H1 (cell line): ENCODE data around the gene CNOT10. TPM values are rescaled to one million over a fixed set of nuclear protein-coding genes. Genes with fewer than 3 reads are reported as not detected.
"Not testable (repeated sequence)": the region's sequence is repeated elsewhere in the genome, so short reads cannot be mapped to it uniquely, and the experiment has no call there.

Experiments used
- CTCF ChIA-PET: fragments of 300-600 bp; sonication (Branson Sonifier 250); formaldehyde crosslinking; loops from one replicate; lab custom pipeline; 2021; ENCODE audit not compliant: partially characterized antibody; lab: Charles Lee
- POLR2A ChIA-PET: fragments of 300-600 bp; sonication (Branson Sonifier 250); formaldehyde crosslinking; loops from one replicate; lab custom pipeline; 2021; ENCODE audit warnings: inconsistent platforms; ENCODE audit not compliant: partially characterized antibody; lab: Charles Lee
- DNase-seq, 2 experiments: peaks; one replicate each; pipeline versions ENCODE4 v3.0.0 to v3.0.0-alpha.2; 2010 to 2022; ENCODE audit warnings: low spot score in 2 of 2, low read depth in 1 of 2, mixed read lengths in 1 of 2
- FAIRE-seq: peaks from 2 replicates; lab custom pipeline; 2011; peaks lifted over from hg19 to GRCh38; lab: Jason Lieb, UNC
- H2AFZ ChIP-seq: 2 replicates; pipeline ENCODE4 v1.8.1; 2012; ENCODE audit warnings: low read length, inconsistent platforms
- H2AK5ac ChIP-seq: 2 replicates; pipeline ENCODE4 v1.6.1; 2013; ENCODE audit warnings: low read depth, low read length
- H2BK120ac ChIP-seq: replicated peaks from 2 replicates; pipeline ENCODE3; 2013; ENCODE audit warnings: low read depth, low read length, inconsistent platforms
- H2BK12ac ChIP-seq: 2 replicates; pipeline ENCODE4 v1.6.1; 2013; ENCODE audit warnings: low read depth, low read length
- H2BK15ac ChIP-seq: 2 replicates; pipeline ENCODE4 v1.6.1; 2013; ENCODE audit warnings: low read length
- H2BK20ac ChIP-seq: 2 replicates; pipeline ENCODE4 v1.6.1; 2013; ENCODE audit warnings: low read length
- H2BK5ac ChIP-seq: 2 replicates; pipeline ENCODE4 v1.6.1; 2013; ENCODE audit warnings: low read depth, low read length
- H3K14ac ChIP-seq: 2 replicates; pipeline ENCODE4 v1.6.1; 2013; ENCODE audit warnings: inconsistent platforms; ENCODE audit not compliant: insufficient read length
- H3K18ac ChIP-seq: 2 replicates; pipeline ENCODE4 v1.6.1; 2013; ENCODE audit warnings: low read length; ENCODE audit errors: extremely low read depth
- H3K23ac ChIP-seq: 2 replicates; pipeline ENCODE4 v1.6.1; 2013; ENCODE audit warnings: inconsistent platforms; ENCODE audit not compliant: insufficient read length
- H3K23me2 ChIP-seq: 2 replicates; pipeline ENCODE4 v1.6.1; 2013; ENCODE audit warnings: low read depth, low read length
- H3K27ac ChIP-seq: 2 replicates; pipeline ENCODE4 v1.6.1; 2011; ENCODE audit warnings: low read depth, low read length, inconsistent platforms
- H3K27me3 ChIP-seq, 4 experiments: replicated peaks in 1 of 4; 1 replicate in 1 of 4; 2 replicates in 3 of 4; pipeline versions ENCODE4 v1.6.1 to v1.8.1; 2011 to 2013; ENCODE audit warnings: low read length in 3 of 4, mild to moderate bottlenecking in 3 of 4, inconsistent platforms in 2 of 4, mixed read lengths in 2 of 4, moderate library complexity in 1 of 4; ENCODE audit not compliant: control insufficient read depth in 3 of 4, insufficient read depth in 3 of 4; ENCODE audit errors: extremely low read depth in 1 of 4
- H3K36me3 ChIP-seq, 4 experiments: 2 replicates each; pipeline versions ENCODE4 v1.6.1 to v1.8.1; 2011 to 2013; ENCODE audit warnings: mild to moderate bottlenecking in 4 of 4, low read length in 3 of 4, moderate library complexity in 2 of 4, control low read depth in 1 of 4, inconsistent platforms in 1 of 4; ENCODE audit not compliant: insufficient read depth in 4 of 4, control insufficient read depth in 2 of 4
- H3K4ac ChIP-seq: replicated peaks from 2 replicates; pipeline ENCODE3; 2013; ENCODE audit warnings: low read length, low read depth, mixed read lengths, inconsistent platforms; ENCODE audit not compliant: insufficient read length
- H3K4me1 ChIP-seq, 4 experiments: replicated peaks in 1 of 4; 1 replicate in 1 of 4; 2 replicates in 3 of 4; pipeline versions ENCODE4 v1.6.1 to v1.8.1; 2011 to 2013; ENCODE audit warnings: low read length in 3 of 4, inconsistent platforms in 2 of 4, mixed read lengths in 1 of 4; ENCODE audit not compliant: insufficient read depth in 4 of 4, control insufficient read depth in 3 of 4
- H3K4me2 ChIP-seq, 2 experiments: 2 replicates each; pipeline versions ENCODE4 v1.6.1 to v1.8.1; 2011 to 2013; ENCODE audit warnings: low read depth in 2 of 2, low read length in 2 of 2, control low read depth in 1 of 2, inconsistent platforms in 1 of 2, mild to moderate bottlenecking in 1 of 2; ENCODE audit not compliant: insufficient read depth in 1 of 2
- H3K4me3 ChIP-seq, 4 experiments: fragments of 200-600, 300-600 bp in 1 of 4; sonication (generic), shearing (Covaris generic), sonication (Bioruptor Twin) in 1 of 4; 2 replicates each; pipeline versions ENCODE4 v1.5.1 to v1.8.1; 2011 to 2016; ENCODE audit warnings: low read length in 4 of 4, low read depth in 3 of 4, control low read depth in 2 of 4, inconsistent platforms in 2 of 4, mild to moderate bottlenecking in 2 of 4, mixed read lengths in 1 of 4, moderate library complexity in 1 of 4; ENCODE audit not compliant: insufficient read depth in 2 of 4; ENCODE audit errors: extremely low read depth in 1 of 4
- H3K56ac ChIP-seq: replicated peaks from 2 replicates; pipeline ENCODE3; 2013; ENCODE audit warnings: low read depth, mild to moderate bottlenecking, mixed read lengths, low read length, inconsistent platforms; ENCODE audit not compliant: insufficient read length
- H3K79me1 ChIP-seq: 2 replicates; pipeline ENCODE4 v1.6.1; 2013; ENCODE audit warnings: low read depth, low read length, control low read depth
- H3K79me2 ChIP-seq, 2 experiments: 2 replicates each; pipeline versions ENCODE4 v1.6.1 to v1.8.1; 2012 to 2013; ENCODE audit warnings: low read length in 2 of 2, mild to moderate bottlenecking in 2 of 2, inconsistent platforms in 1 of 2; ENCODE audit not compliant: insufficient read depth in 2 of 2, control insufficient read depth in 1 of 2
- H3K9ac ChIP-seq, 4 experiments: replicated peaks in 1 of 4; 1 replicate in 1 of 4; 2 replicates in 3 of 4; pipeline versions ENCODE4 v1.6.1 to v1.8.1; 2011 to 2013; ENCODE audit warnings: low read depth in 3 of 4, low read length in 3 of 4, control low read depth in 2 of 4, mild to moderate bottlenecking in 2 of 4, moderate library complexity in 2 of 4, inconsistent platforms in 1 of 4; ENCODE audit errors: extremely low read depth in 1 of 4
- H3K9me3 ChIP-seq, 2 experiments: 2 replicates each; pipeline versions ENCODE4 v1.6.1 to v1.8.1; 2012 to 2013; ENCODE audit warnings: mild to moderate bottlenecking in 2 of 2, moderate library complexity in 2 of 2, control low read depth in 1 of 2, inconsistent platforms in 1 of 2, low read depth in 1 of 2, low read length in 1 of 2, mixed read lengths in 1 of 2; ENCODE audit not compliant: insufficient read depth in 2 of 2
- H4K20me1 ChIP-seq, 2 experiments: replicated peaks in 1 of 2; 2 replicates each; pipeline versions ENCODE3 to v1.8.1; 2011 to 2013; ENCODE audit warnings: inconsistent platforms in 2 of 2, low read length in 2 of 2, mild to moderate bottlenecking in 1 of 2; ENCODE audit not compliant: insufficient read depth in 2 of 2, control insufficient read depth in 1 of 2
- H4K5ac ChIP-seq: 2 replicates; pipeline ENCODE4 v1.6.1; 2013; ENCODE audit warnings: low read length, low read depth, mixed read lengths, inconsistent platforms; ENCODE audit not compliant: insufficient read length
- H4K8ac ChIP-seq: 2 replicates; pipeline ENCODE4 v1.8.0; 2013; ENCODE audit warnings: mild to moderate bottlenecking, moderate library complexity, low read length, inconsistent platforms; ENCODE audit not compliant: insufficient read depth; ENCODE audit errors: extremely low read depth
- H4K91ac ChIP-seq: replicated peaks from 2 replicates; pipeline ENCODE3; 2013; ENCODE audit warnings: low read length, mixed read lengths, inconsistent platforms; ENCODE audit not compliant: insufficient read length
- TAF7 ChIP-seq: optimal IDR thresholded peaks from 2 replicates; pipeline ENCODE3; 2011; ENCODE audit warnings: low read depth, mild to moderate bottlenecking, inconsistent platforms, low read length, moderate library complexity, borderline replicate concordance
- WGBS, 2 experiments: shearing (Covaris generic) in 1 of 2; methylation state at CpG; one replicate each; pipeline versions ENCODE4 v1.1.6 to v1.1.7; 2013 to 2015; ENCODE audit warnings: low lambda C conversion rate in 2 of 2, mixed read lengths in 2 of 2, inconsistent platforms in 1 of 2, low coverage in 1 of 2, missing lambda C conversion rate in 1 of 2; ENCODE audit not compliant: insufficient replicate concordance in 2 of 2, insufficient coverage in 1 of 2, insufficient read length in 1 of 2; ENCODE audit errors: extremely low coverage in 1 of 2, missing lambda C conversion rate in 1 of 2; 5-methylcytosine and 5-hydroxymethylcytosine counted together
- polyA plus RNA-seq, 7 experiments: library from polyadenylated mRNA; depleted of rRNA in 3 of 7; stranded (reverse) in 5 of 7; unstranded in 2 of 7; fragments of >200 nt in 5 of 7; fragments of 200-250 nt in 2 of 7; gene quantifications; 1 replicate in 5 of 7; 2 replicates in 1 of 7; 4 replicates in 1 of 7; pipeline versions ENCODE4 v1.2.1 to v1.2.3, GENCODE V29; 2011 to 2013; ENCODE audit warnings: missing spikeins in 2 of 7, mixed read lengths in 2 of 7
- total RNA-seq: library from RNA; stranded (reverse); fragmentation: NEBNext Ultra II Directional; extraction: Animal tissue kit (Norgen Biotek cat#: 25700); gene quantifications from 2 replicates; pipeline ENCODE4 v1.2.1, GENCODE V29; 2021

The CNOT10 gene
- total and polyA plus RNA-seq, 2 of the 8 experiments (the other 6 are each of a cell fraction or from before 2014, with no cell fraction given): 39.9 to 55.9 TPM

GRCh38 chr3:32667072-32667582 is 17.9 kb upstream of the CNOT10 start (continued):
- no peak for TF ChIP-seq TAF7

- H4K8ac ChIP-seq, FAIRE-seq, H3K4me1 ChIP-seq, H4K5ac ChIP-seq, H3K23ac ChIP-seq, H3K27me3 ChIP-seq, H3K36me3 ChIP-seq, H2BK15ac ChIP-seq, DNase-seq, H4K20me1 ChIP-seq, POLR2A ChIA-PET, H4K91ac ChIP-seq, H3K4ac ChIP-seq, H2BK5ac ChIP-seq, H3K4me2 ChIP-seq, H3K9ac ChIP-seq, H3K27ac ChIP-seq, H2BK20ac ChIP-seq, H3K79me2 ChIP-seq, H3K79me1 ChIP-seq, H3K23me2 ChIP-seq, H2AFZ ChIP-seq, H2BK120ac ChIP-seq, H2AK5ac ChIP-seq, H3K9me3 ChIP-seq, H3K4me3 ChIP-seq, H3K18ac ChIP-seq, H2BK12ac ChIP-seq, H3K14ac ChIP-seq, H3K56ac ChIP-seq: not testable (repeated sequence)
- 87% methylated on average over 6 of the region's 6 CpGs; no CpG with 5 or more reads in 1 of the 2 experiments for WGBS, 2 experiments
- CTCF ChIA-PET: interaction anchor here (2.2 to 4.8 kb wide), 2 partner anchors 159 to 293 kb away, joined by 5 to 34 read pairs; no protein-coding TSS in a partner anchor
Measured at GRCh38 chr3:32669226-32669625, 15.8 kb upstream of the CNOT10 start.
